Cardiac muscle cell (in vitro differentiated cells and primary cell): Measurements from ENCODE around the gene THAP5. TPM values are rescaled to one million over a fixed set of nuclear protein-coding genes. Genes with fewer than 3 reads are reported as not detected.
"Not testable (repeated sequence)": the region's sequence is repeated elsewhere in the genome, so short reads cannot be mapped to it uniquely, and the experiment has no call there.

Experiments used
- DNase-seq, 2 donors: peaks; one replicate each; pipeline versions ENCODE4 v3.0.0 to v3.0.0-alpha.2; 2010 to 2017; ENCODE audit warnings: low read depth in 1 of 2, low spot score in 1 of 2
- H3K27ac ChIP-seq: fragments of 200-600 bp; sonication (generic); 2 replicates; pipeline ENCODE4 v1.5.1; 2016
- H3K27me3 ChIP-seq: fragments of 200-600 bp; sonication (generic); 2 replicates; pipeline ENCODE4 v1.6.0; 2016; ENCODE audit warnings: control low read depth
- H3K36me3 ChIP-seq: fragments of 200-600 bp; sonication (generic); 2 replicates; pipeline ENCODE4 v1.5.1; 2016; ENCODE audit warnings: control low read depth
- H3K4me1 ChIP-seq: fragments of 200-600 bp; sonication (generic); 2 replicates; pipeline ENCODE4 v1.8.1; 2017; ENCODE audit warnings: low read depth, mild to moderate bottlenecking, mixed run types
- H3K4me3 ChIP-seq: fragments of 200-600 bp; sonication (generic); 2 replicates; pipeline ENCODE4 v1.5.1; 2016; ENCODE audit warnings: mild to moderate bottlenecking
- H3K9me3 ChIP-seq: fragments of 200-600 bp; sonication (generic); 2 replicates; pipeline ENCODE4 v1.5.1; 2017; ENCODE audit warnings: low read depth, mild to moderate bottlenecking, control low read depth
- CTCF ChIP-seq: IDR thresholded peaks from 2 replicates; pipeline ENCODE4 v1.5.1; 2012; ENCODE audit warnings: low read depth, mild to moderate bottlenecking, low read length
- polyA plus RNA-seq: library from polyadenylated mRNA; unstranded; fragments of >200 nt; fragmentation: Nextera tagmentation; extraction: Ambion mirVana; gene quantifications from 2 replicates; pipeline ENCODE4 v1.2.1, GENCODE V29; 2016
- total RNA-seq: library from RNA; depleted of rRNA; stranded (reverse); fragments of >200 nt; gene quantifications from 2 replicates; pipeline ENCODE4 v1.2.3, GENCODE V29; 2016

Gene THAP5
- total and polyA plus RNA-seq, 2 experiments from 2014 or later, result 20.2 to 24.1 TPM

- DNase-seq, result no peak
- Histone ChIP-seq H3K27ac (no peak overlapping the region), H3K4me3 (no peak overlapping the region), H3K36me3 (no peaks in the 10 kb centered on the region), H3K4me1 (no peaks in the 10 kb centered on the region), H3K9me3 (no peaks in the 10 kb centered on the region), H3K27me3 (no peaks in the 10 kb centered on the region)
- no peak for TF ChIP-seq CTCF
Observed at GRCh38 chr7:108541478-108541877, 28.0 kb downstream of the THAP5 start.

- not testable (repeated sequence) for H3K4me3 ChIP-seq, H3K27ac ChIP-seq, H3K36me3 ChIP-seq, H3K4me1 ChIP-seq, DNase-seq, H3K27me3 ChIP-seq, H3K9me3 ChIP-seq
Observed at GRCh38 chr7:108538685-108539084, 30.8 kb downstream of the THAP5 start.

GRCh38 chr7:108538236-108538635 lies 31.3 kb downstream of the THAP5 start:
- not testable (repeated sequence) for H3K36me3 ChIP-seq, H3K4me3 ChIP-seq, H3K27me3 ChIP-seq, H3K27ac ChIP-seq, H3K4me1 ChIP-seq, DNase-seq, H3K9me3 ChIP-seq

- no peak for DNase-seq
- Histone ChIP-seq H3K9me3 (no peaks in the 10 kb centered on the region), H3K36me3 (no peaks in the 10 kb centered on the region), H3K27ac (no peak overlapping the region), H3K27me3 (no peaks in the 10 kb centered on the region), H3K4me1 (no peaks in the 10 kb centered on the region), H3K4me3 (no peak overlapping the region)
- no peak for TF ChIP-seq CTCF
Observed at GRCh38 chr7:108537229-108537628, 32.3 kb downstream of the THAP5 start.

- no peaks in the 10 kb centered on the region for H3K36me3 ChIP-seq
- no peak overlapping the region for H3K27ac ChIP-seq
- no peak overlapping the region for H3K4me3 ChIP-seq
- no peak for DNase-seq
- no peaks in the 10 kb centered on the region for H3K9me3 ChIP-seq
- H3K27me3 ChIP-seq, result no peaks in the 10 kb centered on the region
- H3K4me1 ChIP-seq, result no peaks in the 10 kb centered on the region
- TF ChIP-seq CTCF, result no peak
Observed at GRCh38 chr7:108535744-108536143, 33.8 kb downstream of the THAP5 start.

- Histone ChIP-seq H3K9me3 (no peaks in the 10 kb centered on the region), H3K4me1 (no peaks in the 10 kb centered on the region), H3K36me3 (no peaks in the 10 kb centered on the region), H3K27ac (no peak overlapping the region), H3K27me3 (no peaks in the 10 kb centered on the region), H3K4me3 (no peak overlapping the region)
- no peak for DNase-seq
- TF ChIP-seq CTCF, result no peak
Observed at GRCh38 chr7:108535257-108535656, 34.2 kb downstream of the THAP5 start.

- DNase-seq, result no peak
- Histone ChIP-seq H3K4me3 (no peak overlapping the region), H3K27me3 (no peaks in the 10 kb centered on the region), H3K36me3 (no peaks in the 10 kb centered on the region), H3K9me3 (no peaks in the 10 kb centered on the region), H3K27ac (no peak overlapping the region), H3K4me1 (peaks cover 3% of the 10 kb centered on the region)
- TF ChIP-seq CTCF, result no peak
Observed at GRCh38 chr7:108533712-108534111, 35.8 kb downstream of the THAP5 start.
